HL-60/S4 treated with phorbol 12-myristate 13-acetate at 8.2 ng/mL for 4 days and 3 days (cell line): ENCODE results near the gene CCT6A.
"Not testable (repeated sequence)": the region's sequence is repeated elsewhere in the genome, so short reads cannot be mapped to it uniquely, and the experiment has no call there.

Experiments used
- in situ Hi-C: fragments of 300-500 bp; cut with MboI; formaldehyde crosslinking; loops from 2 replicates; pipeline ENCODE4 v1.15.0; 2022; ENCODE audit warnings: low sequenced_read_pairs

The CCT6A gene

GRCh38 chr7:56048763-56049162 lies 2.8 kb upstream of the CCT6A start:
- in situ Hi-C loops = not testable (repeated sequence)

- in situ Hi-C loops = no loop called here
Observed at GRCh38 chr7:56051053-56051338, 569 bp upstream of the CCT6A start.

GRCh38 chr7:56053379-56053778 lies 1.8 kb downstream of the CCT6A start:
- in situ Hi-C loops = no loop called here

GRCh38 chr7:56053993-56054392 lies 2.4 kb downstream of the CCT6A start:
- in situ Hi-C loops = no loop called here

- in situ Hi-C loops = no loop called here
Observed at GRCh38 chr7:56062382-56062781, 10.8 kb downstream of the CCT6A start.

GRCh38 chr7:56063500-56063881 lies 11.9 kb downstream of the CCT6A start:
- in situ Hi-C loops = no loop called here

GRCh38 chr7:56063882-56064625 lies 12.5 kb downstream of the CCT6A start, which contains the start of gene SUMF2:
TSS of gene SUMF2 (plus strand) at chr7:56064286. CDS start at chr7:56064312, 26 bp downstream.
- in situ Hi-C loops = no loop called here

GRCh38 chr7:56066376-56066775 lies 14.8 kb downstream of the CCT6A start:
- in situ Hi-C loops = not testable (repeated sequence)

GRCh38 chr7:56074371-56074791 lies 22.8 kb downstream of the CCT6A start:
- in situ Hi-C loops = loop anchor here (10.0 kb wide), 1 partner anchor 70 kb away; no protein-coding TSS in a partner anchor

- in situ Hi-C loops = loop anchor here (10.0 kb wide), 1 partner anchor 73 kb away; no protein-coding TSS in a partner anchor
Observed at GRCh38 chr7:56077681-56078080, 26.1 kb downstream of the CCT6A start.

- in situ Hi-C loops = loop anchor here (10.0 kb wide), 1 partner anchor 73 kb away; no protein-coding TSS in a partner anchor
Observed at GRCh38 chr7:56078196-56078595, 26.6 kb downstream of the CCT6A start.

- in situ Hi-C loops = loop anchor here (10.0 kb wide), 1 partner anchor 75 kb away; no protein-coding TSS in a partner anchor
Observed at GRCh38 chr7:56079450-56080185, 28.1 kb downstream of the CCT6A start.

- in situ Hi-C loops = not testable (repeated sequence)
Observed at GRCh38 chr7:56080726-56081435, 29.3 kb downstream of the CCT6A start.

- in situ Hi-C loops = no loop called here
Observed at GRCh38 chr7:56081626-56082340, 30.2 kb downstream of the CCT6A start.

- in situ Hi-C loops = no loop called here
Observed at GRCh38 chr7:56083150-56083785, 31.7 kb downstream of the CCT6A start.

- in situ Hi-C loops = no loop called here
Observed at GRCh38 chr7:56086761-56087160, 35.2 kb downstream of the CCT6A start.

- in situ Hi-C loops = no loop called here
Observed at GRCh38 chr7:56087445-56087844, 35.9 kb downstream of the CCT6A start.

- in situ Hi-C loops = no loop called here
Observed at GRCh38 chr7:56091591-56091990, 40.0 kb downstream of the CCT6A start.

- in situ Hi-C loops = not testable (repeated sequence)
Observed at GRCh38 chr7:56092388-56092787, 40.8 kb downstream of the CCT6A start.

GRCh38 chr7:56092789-56093531 lies 41.4 kb downstream of the CCT6A start, which contains the start of gene PHKG1:
TSS of gene PHKG1 (minus strand) at chr7:56092952. CDS start at chr7:56088941, 4,011 bp downstream.
- in situ Hi-C loops = no loop called here
